Ovary (tissue), 3 donors: ENCODE results near the gene DSCAML1.

ENCODE experiments used
- CTCF ChIP-seq, 3 donors: fragments of 450-650 bp in 2 of 3; fragments of 200-600 bp in 1 of 3; IDR thresholded peaks; one replicate each; pipeline versions ENCODE4 v1.5.1 to v1.8.0; 2016 to 2022; ENCODE audit warnings: antibody characterized with exemption in 3 of 3, mild to moderate bottlenecking in 1 of 3
- POLR2A ChIP-seq: fragments of 450-650 bp; IDR thresholded peaks from one replicate; pipeline ENCODE4 v1.6.1; 2017; ENCODE audit warnings: antibody characterized with exemption, mild to moderate bottlenecking, moderate library complexity
- donor health status: DM: no; HTN: no; CAD: no.

GRCh38 chr11:117634756-117635603 is 162.0 kb downstream of the DSCAML1 start:
- TF ChIP-seq CTCF (IDR thresholded peaks at IDR 0.05) (no peak), POLR2A (no peak)
